Stimulated activated CD8-positive, alpha-beta memory T cell treated with anti-CD3 and anti-CD28 coated beads, Interleukin-15, amount 100 ng/mL, for 4 hours (primary cell): ENCODE data around the gene RNF220.
"Not testable (repeated sequence)": the region's sequence is repeated elsewhere in the genome, so short reads cannot be mapped to it uniquely, and the experiment has no call there.

Experiments used
- DNase-seq, 2 donors: peaks; one replicate each; pipeline ENCODE4 v3.0.0-alpha.2; 2020; ENCODE audit warnings: low read depth in 2 of 2

RNF220 gene

DNA sequence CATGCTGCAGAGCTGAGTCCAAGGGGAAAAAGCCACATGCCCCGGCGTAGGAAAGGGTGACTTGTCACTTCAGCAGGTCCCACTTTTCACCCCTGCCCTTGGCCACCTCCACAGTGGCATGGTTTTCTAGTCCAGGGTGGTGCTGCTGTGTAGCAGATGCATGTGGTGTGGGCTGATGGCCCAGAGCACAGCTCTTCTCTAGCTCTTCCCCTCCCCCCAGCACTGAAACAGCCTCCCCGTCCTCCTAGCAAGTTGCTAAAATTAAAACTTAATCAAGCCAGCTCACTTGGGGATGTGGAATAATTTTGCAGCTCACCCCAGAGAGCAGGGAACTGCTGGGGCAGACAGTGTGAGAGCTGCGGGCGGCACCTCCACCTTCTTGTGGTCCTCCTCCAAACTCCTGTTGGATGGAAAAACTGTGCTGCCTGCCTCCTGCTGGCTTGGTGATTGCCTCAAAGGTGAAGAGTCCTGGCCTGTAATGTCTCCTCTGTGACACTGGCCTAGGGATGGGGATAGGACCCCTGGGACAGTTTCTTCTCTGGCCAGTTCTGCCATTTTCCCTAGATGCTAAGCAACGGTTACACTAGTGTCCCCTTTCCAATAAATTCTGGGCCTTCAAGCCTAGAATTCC, 91.6 kb downstream of the RNF220 start:
- no peak for DNase-seq

DNA sequence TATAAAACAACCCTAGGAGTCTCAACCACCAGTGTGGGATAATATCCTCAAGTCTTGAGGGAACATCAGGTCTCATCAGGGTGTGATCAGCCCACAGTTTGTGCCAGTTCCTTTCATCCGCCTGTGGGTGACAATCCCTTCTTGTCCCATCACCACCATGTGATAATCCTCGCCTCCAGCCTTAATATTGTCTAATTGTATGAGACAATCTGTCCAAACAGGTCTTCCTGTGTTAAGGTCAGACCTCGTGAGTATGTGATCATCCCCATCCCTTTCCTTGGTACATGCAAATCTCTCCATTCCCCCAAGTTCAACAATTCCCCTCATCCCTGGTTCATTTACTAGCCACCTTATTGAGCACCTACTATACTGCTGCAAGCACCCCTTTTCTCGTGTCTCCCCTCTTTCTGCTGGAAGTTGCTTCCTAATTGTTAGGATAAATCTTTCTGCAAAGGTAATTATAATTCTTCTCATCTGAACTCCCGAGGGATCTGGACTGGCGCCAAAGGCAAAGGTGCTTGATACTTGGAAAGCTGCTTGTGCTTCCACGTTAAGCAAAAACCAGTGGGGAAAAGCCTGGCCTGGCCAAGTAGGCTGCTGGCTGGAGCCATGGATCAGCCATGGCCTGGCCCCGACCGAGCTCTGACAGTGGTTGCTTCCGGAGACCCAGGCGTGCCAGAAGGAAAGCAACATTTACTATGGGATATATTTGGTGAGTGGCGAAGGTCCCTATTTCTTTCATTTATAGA, 92.5 kb downstream of the RNF220 start:
- no peak for DNase-seq

DNA sequence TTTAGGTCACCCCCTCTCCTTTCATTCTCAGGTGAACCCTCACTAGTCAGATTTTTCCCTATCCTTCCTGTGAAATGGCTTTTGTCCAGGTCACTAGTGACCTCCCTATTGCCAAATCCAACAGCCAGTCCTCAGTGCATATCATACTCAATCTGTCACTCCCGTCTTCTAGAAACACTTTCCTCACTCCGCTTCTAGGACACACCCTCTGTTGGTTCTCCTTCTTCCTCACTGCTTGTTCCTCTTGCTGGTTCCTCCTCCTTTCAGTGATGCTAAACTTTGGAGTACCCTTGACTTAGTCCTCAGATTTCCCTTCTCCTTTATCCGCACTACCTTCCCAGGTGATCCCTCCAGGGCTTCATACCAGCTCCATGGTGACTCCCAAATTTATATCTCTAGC, 94.3 kb downstream of the RNF220 start:
- no peak for DNase-seq

DNA sequence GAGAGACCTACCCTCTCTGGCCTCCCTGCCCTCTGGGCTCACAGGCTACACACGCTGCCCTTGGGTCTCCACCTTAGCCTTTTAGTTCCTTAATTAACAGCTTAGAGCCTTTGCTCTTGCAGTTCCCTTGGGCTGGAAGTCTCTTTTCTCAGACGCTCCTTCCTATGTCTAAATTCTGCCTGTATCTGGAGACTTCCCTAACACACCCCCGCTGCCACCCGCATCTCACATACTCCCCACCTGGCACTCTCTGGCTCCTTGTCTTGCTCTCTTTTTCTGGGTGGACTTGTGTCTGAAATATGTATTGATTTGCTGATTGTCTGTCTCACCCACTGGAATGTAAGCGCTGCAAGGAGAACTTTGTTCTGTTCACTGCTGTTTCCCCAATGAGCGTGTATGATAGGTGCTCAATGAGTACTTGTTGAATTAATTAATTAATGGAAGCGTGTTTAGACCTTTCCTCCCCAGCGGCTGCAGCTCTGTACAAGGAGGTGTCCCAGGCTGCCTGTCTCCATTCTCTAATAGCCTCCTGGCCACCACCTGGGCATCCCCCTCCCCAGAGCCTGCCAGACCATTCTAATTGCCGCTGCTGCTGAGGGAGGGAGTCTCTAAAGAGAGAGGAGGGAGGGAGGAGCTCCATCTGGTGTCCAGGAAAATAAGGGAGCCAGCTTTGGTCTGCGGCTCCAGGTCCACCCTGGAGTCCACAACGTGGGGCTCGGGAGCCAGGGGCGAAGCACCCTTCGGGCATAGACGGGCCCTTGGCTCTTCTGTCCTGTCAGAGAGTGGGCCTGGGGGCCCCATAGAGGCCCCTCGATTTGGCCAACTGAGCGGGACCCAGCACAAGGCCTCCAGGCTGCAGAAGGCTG, 95.4 kb downstream of the RNF220 start:
- DNase-seq: no peak

DNA sequence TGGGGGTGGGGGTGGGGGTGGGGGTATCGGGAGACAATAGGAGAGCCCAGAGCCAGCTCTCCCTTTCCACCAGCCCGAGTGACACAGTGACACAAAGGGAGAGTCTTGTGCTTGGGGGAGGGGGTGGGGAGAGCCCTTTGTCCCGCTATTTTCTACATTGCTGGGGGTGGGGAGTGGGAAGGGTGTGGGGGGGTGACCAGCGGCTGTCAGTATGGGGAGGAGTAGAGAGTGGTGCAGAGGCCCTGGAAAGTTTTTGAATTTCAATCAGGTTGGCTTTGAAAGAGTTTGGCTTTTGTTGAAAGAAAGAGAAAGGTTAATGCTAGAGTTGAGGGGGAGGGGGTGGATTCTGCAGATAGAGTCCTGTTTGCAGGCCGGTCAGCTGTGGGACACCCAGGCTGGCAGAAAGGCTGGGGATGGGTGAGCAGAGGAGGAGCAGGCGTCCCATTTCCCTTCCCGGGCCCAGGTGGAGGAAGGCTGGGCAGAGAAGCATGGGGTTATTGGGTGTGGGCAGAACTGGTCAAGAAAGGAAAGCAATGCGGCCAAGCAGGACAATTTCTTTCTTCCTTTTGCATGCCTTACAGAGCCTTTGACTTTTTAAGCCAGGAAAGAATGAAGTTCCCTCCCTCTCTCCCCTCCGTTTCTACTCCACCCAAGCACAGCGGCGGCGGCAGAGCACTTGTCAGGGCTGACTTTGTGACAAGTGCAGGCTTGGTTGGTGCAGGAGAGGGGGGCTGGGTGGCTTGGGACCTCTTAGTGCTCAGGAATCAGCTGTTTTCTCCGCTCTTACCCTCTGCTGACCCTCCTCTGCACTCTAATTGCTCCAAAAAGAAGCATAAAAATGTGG, 96.2 kb downstream of the RNF220 start:
- no peak for DNase-seq

DNA sequence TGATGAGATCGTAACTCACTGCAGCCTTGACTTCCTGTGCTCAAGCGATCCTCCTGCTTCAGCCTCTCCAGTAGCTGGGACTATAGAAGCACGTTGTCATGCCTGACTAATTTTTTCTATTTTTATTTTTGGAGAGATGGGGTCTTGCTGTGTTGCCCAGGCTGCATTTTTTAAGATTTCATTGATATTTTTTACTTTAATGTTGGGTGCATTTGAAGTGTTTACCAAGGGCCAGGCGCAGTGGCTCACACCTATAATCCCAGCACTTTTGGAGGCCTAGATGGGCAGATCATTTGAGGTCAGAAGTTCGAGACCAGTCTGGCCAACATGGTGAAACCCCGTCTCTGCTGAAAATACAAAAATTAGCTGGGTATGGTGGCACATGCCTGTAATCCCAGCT, 97.8 kb downstream of the RNF220 start:
- not testable (repeated sequence) for DNase-seq

DNA sequence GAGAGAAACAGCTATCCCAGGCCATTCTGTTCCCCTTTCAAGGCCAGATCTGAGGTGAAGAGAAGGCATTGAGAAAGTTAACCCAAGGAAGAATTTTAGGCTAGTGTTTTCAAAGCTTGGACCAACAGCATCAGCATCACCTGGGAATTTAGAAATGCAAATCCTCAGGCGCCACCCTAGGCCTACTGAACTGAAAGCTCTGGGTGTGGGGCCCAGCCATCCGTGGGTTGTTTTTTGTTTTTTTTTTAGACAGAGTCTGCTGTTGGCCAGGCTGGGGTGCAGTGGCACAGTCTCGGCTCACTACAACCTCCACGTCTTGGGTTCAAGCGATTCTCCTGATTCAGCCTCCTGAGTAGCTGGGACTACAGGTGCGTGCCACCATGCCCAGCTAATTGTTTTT, 98.6 kb downstream of the RNF220 start:
- DNase-seq: no peak

DNA sequence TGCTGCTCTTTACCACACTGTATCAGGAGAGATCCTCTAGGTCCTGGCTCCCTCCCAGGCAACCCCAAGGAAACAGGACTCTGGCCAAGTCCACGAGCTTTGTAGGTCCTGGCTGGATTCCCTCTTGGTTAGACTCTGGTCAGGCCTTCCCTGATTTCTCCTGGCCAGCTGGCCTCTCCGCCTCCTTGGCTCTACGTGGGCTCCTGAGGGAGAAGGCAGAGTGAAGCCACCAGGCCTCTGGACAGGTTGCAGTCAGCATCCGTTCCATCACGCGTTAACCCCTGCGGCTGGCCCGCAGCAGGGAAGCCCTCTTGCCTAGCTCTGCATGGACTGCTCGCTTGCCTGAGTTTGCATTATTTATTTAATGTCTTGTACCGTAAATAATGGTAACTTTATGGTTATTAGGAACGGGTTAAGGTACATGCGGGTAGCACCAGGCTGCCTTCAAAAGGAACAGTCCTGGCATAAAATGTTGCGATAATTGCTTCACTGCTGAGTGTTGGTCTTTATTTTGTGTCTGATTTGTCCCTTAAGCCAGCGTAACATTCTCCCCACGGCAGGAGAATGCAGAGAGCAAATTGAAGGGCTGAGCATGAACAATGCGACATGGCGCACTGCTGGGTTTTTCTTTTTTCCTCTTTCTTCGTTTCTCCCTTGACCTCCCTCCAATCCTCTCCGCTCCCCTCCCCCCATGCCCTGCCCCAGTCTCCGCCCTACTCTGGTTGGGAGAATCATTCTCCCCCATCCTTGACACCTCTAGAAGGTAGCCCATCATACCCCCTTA, 100.3 kb downstream of the RNF220 start:
- DNase-seq: no peak

DNA sequence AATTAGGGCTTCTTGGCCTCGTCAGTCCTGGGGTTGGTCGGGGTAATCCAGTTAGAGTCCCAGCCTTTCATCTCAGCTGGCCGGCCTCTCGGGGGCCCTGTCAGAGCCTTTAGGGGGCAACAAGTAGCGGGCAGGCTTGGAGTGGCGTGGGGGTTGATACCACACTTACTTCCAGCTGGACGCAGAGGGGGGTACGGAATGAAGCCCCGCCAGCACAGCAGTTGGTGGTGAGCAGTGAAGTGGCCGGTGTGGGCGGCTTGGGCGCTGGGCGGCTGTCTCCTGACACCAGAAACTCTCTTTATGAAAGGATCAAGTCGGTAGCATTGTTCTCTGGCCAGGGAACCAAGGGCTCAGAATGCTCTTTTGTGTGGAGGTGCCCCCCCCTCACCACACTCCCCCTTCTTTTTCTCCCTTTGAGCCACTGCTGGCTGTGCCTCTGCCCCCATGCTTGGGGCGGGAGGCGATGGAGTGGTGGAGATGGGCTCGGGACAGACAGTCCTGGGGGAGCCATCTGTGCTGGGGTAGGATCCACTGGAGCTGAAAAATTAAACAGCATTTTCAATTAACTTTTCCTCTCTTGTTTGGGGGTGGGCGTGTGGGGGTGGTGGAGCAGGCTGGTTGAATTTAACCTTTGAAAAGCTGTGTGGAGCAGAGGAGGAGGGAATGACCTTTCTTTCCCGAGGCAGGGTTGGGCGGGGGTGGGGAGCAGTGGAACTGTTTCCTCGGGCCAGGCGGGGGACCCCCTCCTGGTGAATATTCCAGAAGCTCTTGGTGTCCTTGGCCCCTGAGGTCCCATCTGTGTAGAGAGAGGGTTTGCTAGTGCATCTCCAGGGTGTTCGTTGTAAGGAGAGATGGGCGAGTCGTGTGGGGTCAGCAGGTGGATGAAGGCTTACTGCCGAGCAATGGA, 102.7 kb downstream of the RNF220 start:
- no peak for DNase-seq

DNA sequence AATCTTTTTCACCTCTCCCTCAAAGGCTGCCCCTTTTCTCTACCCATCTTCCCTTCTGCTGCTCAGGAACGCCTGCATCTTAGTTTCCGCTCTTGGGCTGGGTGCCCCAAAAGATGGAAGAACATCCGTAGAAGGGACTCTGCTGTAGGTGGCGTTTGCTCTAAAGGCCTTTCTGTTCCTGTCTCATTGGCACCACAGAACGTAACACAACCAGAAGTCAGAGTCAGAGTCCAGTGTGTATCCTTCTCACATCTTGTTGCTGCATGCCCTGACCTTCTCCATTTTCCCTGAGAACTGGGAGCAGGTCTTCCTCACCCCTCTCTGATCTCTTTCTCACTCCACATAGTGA, 103.3 kb downstream of the RNF220 start:
- DNase-seq: no peak

DNA sequence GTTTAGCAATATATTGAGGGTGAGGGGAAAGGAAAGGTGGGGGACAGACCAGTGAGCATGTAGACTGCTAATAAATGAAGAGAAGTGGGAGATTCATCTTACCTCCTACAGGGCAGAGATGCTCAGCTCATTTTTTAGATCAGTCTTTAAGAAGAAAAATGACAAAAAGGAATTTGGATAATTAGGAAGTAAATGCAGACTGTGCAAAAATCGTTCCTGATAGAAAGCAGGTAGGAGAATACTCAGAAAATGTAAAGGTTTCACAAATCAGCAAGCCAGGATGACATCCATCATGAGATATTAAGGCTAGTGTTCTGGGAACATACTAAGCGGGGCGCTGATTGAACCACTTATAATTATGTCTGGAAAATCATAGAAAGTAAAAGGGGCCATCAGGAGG, 106.3 kb downstream of the RNF220 start:
- no peak for DNase-seq

DNA sequence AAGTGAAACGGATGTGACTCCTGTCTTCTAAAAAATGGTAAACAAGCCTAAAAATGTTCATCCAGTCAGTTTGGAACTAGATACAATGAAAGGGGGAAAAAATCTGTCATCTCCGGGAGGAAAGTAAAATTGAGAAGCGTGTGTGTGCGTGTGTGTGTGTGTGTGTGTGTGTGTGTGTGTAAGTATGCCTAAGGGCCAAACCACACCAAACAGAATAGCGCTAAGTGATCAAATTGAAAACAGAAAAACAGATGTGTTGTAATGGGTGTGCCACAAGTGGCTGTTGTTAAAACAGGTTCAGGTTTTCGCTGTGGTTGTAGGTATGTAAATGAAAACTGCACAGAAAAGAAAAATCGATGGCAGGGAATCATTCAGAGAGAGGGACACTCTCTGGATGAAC, 106.7 kb downstream of the RNF220 start:
- no peak for DNase-seq

DNA sequence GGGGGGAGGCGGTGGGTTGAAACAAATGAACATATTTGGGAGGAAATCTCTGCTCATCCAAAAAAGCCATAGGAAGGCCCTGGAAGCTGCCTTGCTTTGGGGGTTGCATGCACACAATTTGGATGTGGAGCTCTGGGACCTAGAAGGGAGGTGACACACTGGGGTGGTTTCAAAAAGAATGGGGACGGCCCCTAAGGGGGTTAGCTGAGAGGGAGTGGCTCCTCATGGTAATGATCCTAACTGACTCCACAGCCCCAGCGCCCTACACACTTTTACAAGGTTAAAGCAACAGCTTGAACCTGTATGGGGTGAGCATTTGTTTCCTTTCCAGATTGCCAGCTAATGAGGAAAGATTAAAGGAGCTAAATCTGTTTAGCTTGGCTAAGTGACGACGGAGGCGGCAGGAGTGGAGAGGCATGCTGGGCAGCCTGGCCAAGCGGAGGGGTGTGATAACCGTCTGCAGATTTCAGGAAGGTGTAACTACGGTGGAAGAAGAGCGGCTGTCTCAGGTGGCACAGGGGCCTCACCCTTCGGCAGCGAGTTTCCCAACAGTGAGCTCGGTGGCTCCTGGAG, 107.3 kb downstream of the RNF220 start:
- DNase-seq: no peak

DNA sequence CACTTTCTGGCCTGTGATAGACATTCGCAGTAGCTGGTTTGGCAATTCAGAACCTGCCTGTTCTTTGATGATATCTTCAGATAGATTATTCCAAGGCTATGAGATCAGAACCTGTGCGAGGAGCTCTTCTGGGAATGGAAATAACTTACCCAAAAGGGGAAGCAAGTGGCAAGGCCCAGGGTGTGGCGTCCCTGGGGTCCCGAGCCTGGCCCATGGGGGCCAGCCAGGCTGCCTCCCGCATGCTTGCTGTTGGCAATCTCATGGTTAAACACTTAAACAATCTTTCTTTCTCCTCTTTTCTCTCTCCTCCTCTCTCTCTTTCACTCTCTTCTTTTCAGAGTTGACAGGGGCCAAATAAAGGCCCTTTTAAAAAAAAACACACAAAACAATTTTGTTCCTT, 108.1 kb downstream of the RNF220 start:
- DNase-seq: no peak

DNA sequence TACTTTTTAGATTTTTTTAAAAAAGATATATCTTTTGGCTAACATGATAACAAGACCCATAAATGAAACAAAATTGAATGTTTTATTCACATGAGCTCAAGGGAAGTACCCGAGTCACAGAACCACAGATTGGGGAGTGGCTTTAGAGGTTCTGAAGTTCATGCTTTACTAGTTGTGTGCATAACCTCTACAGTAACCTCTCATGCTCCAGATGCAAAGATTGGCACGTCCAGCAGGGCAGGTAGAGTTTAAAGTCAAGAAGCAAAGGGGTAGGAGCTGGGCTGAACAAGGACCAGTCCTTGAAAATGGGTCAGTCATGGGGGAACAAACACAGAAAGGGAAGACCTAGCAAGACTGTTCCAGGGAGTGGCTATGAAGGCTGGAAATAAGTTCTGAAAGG, 109.6 kb downstream of the RNF220 start:
- DNase-seq: no peak

DNA sequence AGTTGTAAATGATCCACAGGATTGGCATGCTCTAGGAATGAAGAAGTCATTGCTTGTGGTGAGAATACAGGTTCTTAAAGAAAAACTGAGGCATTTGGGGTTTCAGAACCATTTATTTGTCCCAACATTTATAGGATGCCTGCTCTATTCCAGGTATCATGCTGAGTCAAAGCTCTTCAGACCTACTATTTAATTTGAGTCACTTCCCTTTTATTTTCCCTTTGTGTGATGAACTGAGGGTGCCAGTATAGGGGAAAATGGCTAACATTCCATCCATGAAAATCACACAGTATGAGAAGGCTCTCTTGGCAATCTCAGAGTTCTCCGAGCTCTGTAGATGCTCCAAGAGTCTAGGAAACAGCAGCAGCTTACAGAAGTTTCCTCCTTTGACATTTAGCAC, 110.4 kb downstream of the RNF220 start:
- no peak for DNase-seq

DNA sequence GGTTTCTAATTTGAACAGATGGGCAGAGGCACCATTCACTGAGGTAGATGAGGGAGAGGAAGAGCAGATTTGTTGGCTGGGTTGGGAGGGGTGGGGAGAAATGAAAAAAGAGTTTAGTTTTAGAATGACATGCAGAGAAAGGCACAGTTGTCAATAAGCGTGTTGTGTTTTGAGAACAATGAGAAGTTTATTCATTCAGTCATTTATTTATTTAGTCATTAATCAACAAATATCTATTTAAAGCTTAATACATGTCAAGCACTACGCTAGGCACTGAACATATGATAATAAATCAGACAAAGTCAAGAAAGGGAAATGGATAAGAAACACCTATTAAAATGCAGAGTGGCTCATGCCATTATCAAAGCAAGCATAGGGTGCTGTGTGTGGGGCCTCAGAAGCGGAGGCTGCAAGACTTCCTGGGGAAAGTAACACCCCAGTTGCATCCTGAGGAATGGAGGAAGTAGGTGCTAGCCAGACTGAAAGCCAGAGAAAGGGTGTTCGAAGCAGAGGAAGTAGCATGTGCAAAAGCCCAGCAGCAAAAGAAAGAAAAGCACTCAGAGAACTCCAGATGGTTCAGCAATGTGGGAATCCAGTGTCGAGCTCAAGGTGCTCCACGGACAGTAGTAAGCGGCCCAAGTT, 114.1 kb downstream of the RNF220 start:
- DNase-seq: no peak

DNA sequence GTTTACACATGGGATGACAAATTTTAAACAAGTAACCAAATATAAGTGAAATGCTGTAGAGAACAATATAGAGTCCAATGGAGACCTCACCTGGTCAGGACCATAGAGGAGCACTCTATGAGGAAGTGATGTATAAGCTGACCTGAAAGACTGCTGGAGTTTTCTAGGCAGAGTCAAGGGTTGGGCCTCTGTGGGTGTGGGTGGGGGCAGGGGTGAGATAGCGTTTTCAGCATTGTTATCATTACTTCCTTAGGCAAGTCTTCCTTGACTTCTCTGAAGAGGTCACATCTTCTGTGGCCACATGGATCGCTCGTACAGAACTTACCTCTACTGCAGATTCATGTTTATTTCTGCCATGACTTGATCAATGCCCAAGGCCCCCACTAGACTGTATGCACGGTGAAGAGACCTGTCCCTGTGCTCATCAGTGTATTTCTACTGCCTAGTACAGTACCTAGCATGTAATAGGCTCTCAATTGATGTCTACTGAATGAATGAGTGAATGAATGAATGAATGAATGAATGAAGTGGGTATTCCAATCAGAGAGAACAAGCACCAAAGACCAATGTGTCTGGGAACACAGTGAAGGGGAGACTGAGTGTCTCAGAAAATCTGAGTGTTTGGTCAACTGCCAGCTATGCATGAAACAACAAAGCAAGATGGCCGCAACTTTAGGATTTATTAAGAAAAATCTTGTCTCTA, 116.5 kb downstream of the RNF220 start:
- DNase-seq: no peak
